Stimulated activated CD4-positive, alpha-beta T cell treated with anti-CD3 and anti-CD28 coated beads, Interleukin-4, amount 100 ng/mL, for 48 hours (primary cell): ENCODE measurements around the gene INCA1.

Experiments
- DNase-seq, 2 donors: peaks; one replicate each; pipeline ENCODE4 v3.0.0-alpha.2; 2020; ENCODE audit warnings: low read depth in 2 of 2

INCA1 gene

GRCh38 chr17:4948166-4948930 lies 49.0 kb downstream of the INCA1 start, which contains the start of gene PFN1:
Gene PFN1 (minus strand): TSS chr17:4948530. CDS start chr17:4948394, 136 bp downstream.
- peak; percentile 85 to 88 for DNase-seq

GRCh38 chr17:4947411-4948165 lies 49.7 kb downstream of the INCA1 start:
- DNase-seq: peak; percentile 59 to 63

- DNase-seq: no peak
Measured at GRCh38 chr17:4947010-4947410, 50.3 kb downstream of the INCA1 start.

GRCh38 chr17:4946312-4946976 lies 50.9 kb downstream of the INCA1 start:
- DNase-seq: no peak

- no peak for DNase-seq
Measured at GRCh38 chr17:4945944-4946280, 51.4 kb downstream of the INCA1 start.

GRCh38 chr17:4945176-4945943 lies 52.0 kb downstream of the INCA1 start:
- DNase-seq: peak; percentile 73 to 86

- peak; percentile 21 to 28 for DNase-seq
Measured at GRCh38 chr17:4944554-4945175, 52.7 kb downstream of the INCA1 start.

GRCh38 chr17:4944163-4944553 lies 53.2 kb downstream of the INCA1 start:
- DNase-seq: peak in 1 of 2 donors; percentile 36

- no peak for DNase-seq
Measured at GRCh38 chr17:4942760-4943508, 54.4 kb downstream of the INCA1 start.

GRCh38 chr17:4941319-4941610 lies 56.1 kb downstream of the INCA1 start:
- DNase-seq: no peak

GRCh38 chr17:4940555-4941318 lies 56.6 kb downstream of the INCA1 start:
- peak in 1 of 2 donors; percentile 32 for DNase-seq

- peak; percentile 88 to 94 for DNase-seq
Measured at GRCh38 chr17:4939796-4940554, 57.3 kb downstream of the INCA1 start, which contains the start of the genes RNF167 and SLC25A11. Gene RNF167 (plus strand): TSS chr17:4940268. CDS start chr17:4940910, 642 bp downstream. Gene SLC25A11 (minus strand): TSS chr17:4940046. CDS start chr17:4939910, 136 bp downstream.

GRCh38 chr17:4939546-4939795 lies 57.9 kb downstream of the INCA1 start:
- no peak for DNase-seq

- DNase-seq: no peak
Measured at GRCh38 chr17:4938688-4939545, 58.4 kb downstream of the INCA1 start.
